K562 (cell line): ENCODE measurements around the gene VTA1. TPM values are rescaled to one million over a fixed set of nuclear protein-coding genes. Genes with fewer than 3 reads are reported as not detected.

ENCODE experiments used
- ELF1 ChIP-seq: fragments of 200-800 bp; sonication (Bioruptor generic); IDR thresholded peaks from 2 replicates; pipeline ENCODE4 v1.6.1; 2016; ENCODE audit warnings: missing genetic modification characterization, missing compliant biosample characterization
- EP300 ChIP-seq: IDR thresholded peaks from 2 replicates; pipeline ENCODE4 v1.6.1; 2012; ENCODE audit warnings: low read length, improper control_type of control experiment
- FIP1L1 ChIP-seq: fragments of 200-400 bp; formaldehyde crosslinking; IDR thresholded peaks from 2 replicates; pipeline ENCODE4 v1.6.1; 2018; ENCODE audit warnings: mild to moderate bottlenecking, low read depth, low read length; ENCODE audit not compliant: poor library complexity, severe bottlenecking
- NCOR1 ChIP-seq: fragments of 450-650 bp; IDR thresholded peaks from 2 replicates; pipeline ENCODE4 v1.6.1; 2016; ENCODE audit warnings: mild to moderate bottlenecking, moderate library complexity
- NFIX ChIP-seq: fragments of 250-450 bp; sonication (Bioruptor Pico); IDR thresholded peaks from 2 replicates; pipeline ENCODE4 v1.4.0; 2020; ENCODE audit warnings: low read depth, mild to moderate bottlenecking, moderate library complexity
- RBFOX2 ChIP-seq: fragments of 200-400 bp; formaldehyde crosslinking; IDR thresholded peaks from 2 replicates; pipeline ENCODE4 v1.6.1; 2017; ENCODE audit warnings: low read depth, mild to moderate bottlenecking, low read length, moderate library complexity
- SAFB ChIP-seq: fragments of 200-400 bp; formaldehyde crosslinking; IDR thresholded peaks from 2 replicates; pipeline ENCODE4 v1.6.1; 2017; ENCODE audit warnings: low read depth, low read length, borderline replicate concordance
- SIRT6 ChIP-seq: IDR thresholded peaks from one replicate; pipeline ENCODE4 v1.6.1; 2012; ENCODE audit warnings: low read depth, mild to moderate bottlenecking, control low read depth, inconsistent platforms, low read length, moderate library complexity
- SP2 ChIP-seq: IDR thresholded peaks from 2 replicates; pipeline ENCODE4 v1.6.1; 2011; ENCODE audit warnings: mild to moderate bottlenecking, low read depth, low read length, moderate library complexity; ENCODE audit not compliant: poor library complexity, severe bottlenecking; ENCODE audit errors: extremely low read depth
- TEAD4 ChIP-seq, 2 experiments: sonication (generic) in 1 of 2; formaldehyde crosslinking in 1 of 2; IDR thresholded peaks; 2 replicates each; pipeline versions ENCODE4 v1.6.1 to v1.8.0; 2012 to 2022; ENCODE audit warnings: borderline replicate concordance in 1 of 2, inconsistent platforms in 1 of 2, low read length in 1 of 2, mild to moderate bottlenecking in 1 of 2, missing genetic modification reagents in 1 of 2
- YY1 ChIP-seq, 3 experiments: IDR thresholded peaks; 2 replicates each; pipeline ENCODE4 v1.6.1; 2011; ENCODE audit warnings: low read length in 2 of 3, mild to moderate bottlenecking in 2 of 3, moderate library complexity in 2 of 3, borderline replicate concordance in 1 of 3, control low read depth in 1 of 3, low read depth in 1 of 3; ENCODE audit not compliant: insufficient read depth in 3 of 3, insufficient replicate concordance in 2 of 3, control insufficient read depth in 1 of 3, insufficient read length in 1 of 3; ENCODE audit errors: extremely low read depth in 1 of 3
- ZNF12 ChIP-seq: sonication (generic); formaldehyde crosslinking; IDR thresholded peaks from 2 replicates; pipeline ENCODE4 v1.4.0; 2020; ENCODE audit warnings: mild to moderate bottlenecking, missing genetic modification reagents
- ZNF41 ChIP-seq: fragments of 250-450 bp; sonication (Bioruptor Pico); conservative IDR thresholded peaks from 2 replicates; pipeline ENCODE4 v1.4.0; 2020; ENCODE audit warnings: mild to moderate bottlenecking
- ZNF785 ChIP-seq: fragments of 250-450 bp; sonication (Bioruptor Pico); IDR thresholded peaks from 2 replicates; pipeline ENCODE4 v1.4.0; 2020; ENCODE audit warnings: mild to moderate bottlenecking
- polyA plus RNA-seq, 8 experiments: library from polyadenylated mRNA; depleted of rRNA in 4 of 8; stranded (reverse) in 5 of 8; unstranded in 3 of 8; fragments of >200 nt; fragmentation: Nextera tagmentation in 2 of 8; fragmentation: Illumina TruSeq in 1 of 8; extraction: Ambion mirVana in 2 of 8; extraction: Trizol in 1 of 8; gene quantifications; 2 replicates each; pipeline versions ENCODE4 v1.2.1 to v1.2.3, GENCODE V29; 2011 to 2014; ENCODE audit warnings: inconsistent platforms in 1 of 8, missing spikeins in 1 of 8
- total RNA-seq, 7 experiments: library from RNA; depleted of rRNA in 6 of 7; stranded (reverse); fragments of >200 nt in 6 of 7; fragmentation: Illumina TruSeq in 2 of 7; extraction: Trizol in 2 of 7; gene quantifications; 2 replicates each; pipeline versions ENCODE4 v1.2.1 to v1.2.3, GENCODE V29; 2011 to 2021; ENCODE audit warnings: low replicate concordance in 1 of 7

VTA1 gene
- total and polyA plus RNA-seq, 9 of the 15 experiments (the other 6 are each of a cell fraction or from before 2014, with no cell fraction given): 47.8 to 182 (median 84.6) TPM

- TF ChIP-seq NFIX (CRISPR knock-in tag) (no peak), NCOR1 (peak; percentile 47), EP300 (peak; percentile 83), SIRT6 (no peak), ZNF41 (CRISPR knock-in tag) (no peak), RBFOX2 (peak; percentile 91), ELF1 (tag) (peak; percentile 99), SAFB (no peak), ZNF12 (CRISPR knock-in tag) (0 out of 2 replicates have a peak, but pooled peaks have one; percentile 43), FIP1L1 (no peak), TEAD4 (IDR thresholded peaks at IDR 0.05; ENCODE audit: low read length) (peak; percentile 67), TEAD4 (CRISPR knock-in tag; IDR thresholded peaks at IDR 0.05; ENCODE audit: borderline replicate concordance) (no peak), YY1 (IDR thresholded peaks at IDR 0.05; ENCODE audit: borderline replicate concordance in 1 of 3, control insufficient read depth in 1 of 3, extremely low read depth in 1 of 3, insufficient read depth in 3 of 3, insufficient read length in 1 of 3, insufficient replicate concordance in 2 of 3, low read depth in 1 of 3, low read length in 2 of 3) (peak; percentile 65 to 92 (median 88)), ZNF785 (CRISPR knock-in tag) (no peak), SP2 (no peak)
- TF ChIP-seq, all 486 proteins: peak for 190
These were observed at the start of gene VTA1, which contains the start of gene NMBR (continued) for GRCh38 chr6:142146828-142147662.
